ENCODE results near the gene IGFN1.

IGFN1 gene

DNA sequence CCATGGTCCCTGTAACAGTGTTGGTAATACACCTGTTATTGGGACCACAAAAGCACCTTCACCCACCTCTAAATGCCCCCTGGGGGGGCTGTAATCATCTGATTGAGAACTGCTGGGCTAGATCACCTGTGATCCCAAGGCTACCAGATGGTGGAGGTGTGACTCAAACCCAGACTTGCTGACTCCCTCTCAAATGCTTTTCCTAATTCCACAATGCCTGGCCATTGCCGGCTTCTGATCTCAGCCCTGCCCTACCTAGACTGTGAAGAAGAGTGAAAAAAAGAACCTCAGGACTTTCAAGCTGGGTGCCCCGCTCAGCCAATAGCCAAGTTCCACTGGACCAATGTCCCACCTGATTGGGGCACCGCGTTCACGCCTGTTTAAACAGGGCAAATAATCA, 45.9 kb upstream of the IGFN1 start:
- Histone ChIP-seq H3K27me3 (ENCODE audit: insufficient read depth, insufficient read length) (no peaks in the 10 kb centered on the region), H3K9me3 (ENCODE audit: insufficient read depth, low read length) (no peaks in the 10 kb centered on the region), H3K36me3 (ENCODE audit: insufficient read depth, insufficient read length, low read length) (peaks cover 100% of the 10 kb centered on the region), H3K4me3 (ENCODE audit: insufficient read length, low read depth) (no peak overlapping the region), H3K9ac (ENCODE audit: insufficient read length, low read depth) (no peak overlapping the region), H3K4me1 (ENCODE audit: insufficient read depth, insufficient read length) (peaks cover 3% of the 10 kb centered on the region)
- no peak for DNase-seq (ENCODE audit: low read depth, low spot score)
- TF ChIP-seq SUZ12 (IDR thresholded peaks at IDR 0.05; ENCODE audit: extremely low read depth, insufficient read depth, insufficient read length): no peak
- no peak for TF ChIP-seq YY1 (IDR thresholded peaks at IDR 0.05; ENCODE audit: insufficient read depth, insufficient read length)
- TF ChIP-seq ZNF274 (IDR thresholded peaks at IDR 0.05; ENCODE audit: low read depth, low read length): no peak

DNA sequence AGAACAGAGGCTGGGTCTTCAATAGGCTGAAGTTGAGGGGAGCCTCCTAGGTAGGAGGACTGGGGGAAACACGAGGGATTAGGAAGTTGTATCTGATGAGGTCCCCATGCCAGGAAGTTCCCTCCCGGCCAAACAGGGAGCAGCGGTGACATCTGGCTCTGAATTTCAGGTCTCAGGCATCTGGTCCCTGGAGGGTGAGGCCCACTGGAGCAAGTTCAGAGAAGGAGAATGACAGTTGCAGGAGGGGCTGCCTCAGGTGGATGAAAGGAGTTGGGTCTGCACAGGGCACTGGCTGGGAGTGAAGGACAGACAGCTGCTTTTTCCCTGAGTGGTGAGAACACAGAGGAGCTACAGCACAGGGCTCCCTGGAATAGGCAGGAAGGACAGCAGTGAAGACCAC, 45.5 kb upstream of the IGFN1 start:
- H3K4me1 ChIP-seq (ENCODE audit: insufficient read depth, insufficient read length): peaks cover 3% of the 10 kb centered on the region
- no peaks in the 10 kb centered on the region for H3K9me3 ChIP-seq (ENCODE audit: insufficient read depth, low read length)
- no peak overlapping the region for H3K9ac ChIP-seq (ENCODE audit: insufficient read length, low read depth)
- no peaks in the 10 kb centered on the region for H3K27me3 ChIP-seq (ENCODE audit: insufficient read depth, insufficient read length)
- DNase-seq (ENCODE audit: low read depth, low spot score): no peak
- no peak for TF ChIP-seq ZNF274 (IDR thresholded peaks at IDR 0.05; ENCODE audit: low read depth, low read length)
- no peak for TF ChIP-seq YY1 (IDR thresholded peaks at IDR 0.05; ENCODE audit: insufficient read depth, insufficient read length)
- TF ChIP-seq SUZ12 (IDR thresholded peaks at IDR 0.05; ENCODE audit: extremely low read depth, insufficient read depth, insufficient read length): no peak
- peaks cover 100% of the 10 kb centered on the region for H3K36me3 ChIP-seq (ENCODE audit: insufficient read depth, insufficient read length, low read length)
- no peak overlapping the region for H3K4me3 ChIP-seq (ENCODE audit: insufficient read length, low read depth)

DNA sequence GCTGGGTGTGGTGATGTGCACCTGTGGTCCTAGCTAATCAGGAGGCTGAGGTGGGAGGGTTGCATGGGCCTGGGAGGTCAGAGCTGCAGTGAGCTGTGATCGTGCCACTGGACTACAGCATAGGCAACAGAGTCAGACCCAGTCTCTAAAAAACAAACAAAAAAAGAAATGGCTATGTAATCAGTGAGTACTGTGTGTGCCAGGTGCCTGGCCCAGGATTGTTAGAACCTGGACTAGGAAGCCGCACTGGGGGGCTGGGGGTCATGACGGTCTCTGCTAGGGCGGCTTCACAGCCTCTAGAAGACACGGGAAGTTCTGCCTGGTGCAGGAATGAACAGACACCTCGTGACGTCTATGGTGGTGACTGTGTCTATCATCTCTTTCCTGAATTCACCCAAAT, 44.8 kb upstream of the IGFN1 start:
- TF ChIP-seq ZNF274 (IDR thresholded peaks at IDR 0.05; ENCODE audit: low read depth, low read length): no peak
- TF ChIP-seq YY1 (IDR thresholded peaks at IDR 0.05; ENCODE audit: insufficient read depth, insufficient read length): no peak
- no peak for TF ChIP-seq SUZ12 (IDR thresholded peaks at IDR 0.05; ENCODE audit: extremely low read depth, insufficient read depth, insufficient read length)
- H3K4me3 ChIP-seq (ENCODE audit: insufficient read length, low read depth): no peak overlapping the region
- H3K36me3 ChIP-seq (ENCODE audit: insufficient read depth, insufficient read length, low read length): peaks cover 100% of the 10 kb centered on the region
- no peaks in the 10 kb centered on the region for H3K27me3 ChIP-seq (ENCODE audit: insufficient read depth, insufficient read length)
- H3K4me1 ChIP-seq (ENCODE audit: insufficient read depth, insufficient read length): peaks cover 3% of the 10 kb centered on the region
- DNase-seq (ENCODE audit: low read depth, low spot score): no peak
- no peak overlapping the region for H3K9ac ChIP-seq (ENCODE audit: insufficient read length, low read depth)
- no peaks in the 10 kb centered on the region for H3K9me3 ChIP-seq (ENCODE audit: insufficient read depth, low read length)

DNA sequence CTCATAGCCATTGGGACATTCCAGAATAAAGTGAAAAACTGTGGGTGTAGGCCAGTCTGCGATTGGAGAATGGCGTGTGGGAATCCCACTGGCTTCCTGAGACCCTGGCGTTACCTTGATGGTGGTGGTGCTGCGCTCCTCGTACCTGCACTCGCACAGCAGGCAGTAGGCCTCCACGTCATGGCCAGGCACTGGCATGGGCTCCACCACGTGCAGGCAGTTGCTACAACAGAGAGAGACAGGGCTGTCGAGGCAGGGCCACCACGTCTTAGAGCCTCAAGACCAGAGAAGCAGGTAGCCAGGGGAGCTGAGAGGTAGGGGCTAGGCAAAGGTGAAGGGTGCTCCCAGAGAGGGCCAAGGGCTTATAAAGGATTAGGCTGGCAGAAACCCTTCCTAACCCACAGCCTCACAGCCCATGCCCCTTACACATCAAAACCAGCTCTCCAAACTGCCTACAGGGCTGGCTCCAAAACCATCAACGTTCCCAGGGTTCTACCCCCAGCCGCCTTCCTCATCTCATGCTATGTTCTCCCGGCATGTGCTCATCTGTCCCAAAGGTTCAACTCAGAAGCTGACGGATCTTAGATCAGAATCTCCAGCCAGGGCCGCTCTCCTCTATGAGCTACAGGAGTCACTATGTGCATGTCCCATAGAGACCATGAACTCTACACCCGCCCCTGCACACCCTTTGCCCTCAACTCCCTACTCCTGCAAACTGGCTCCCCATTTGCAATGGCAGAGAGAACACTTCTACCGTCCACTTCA, 43.8 kb upstream of the IGFN1 start:
- TF ChIP-seq ZNF274 (IDR thresholded peaks at IDR 0.05; ENCODE audit: low read depth, low read length) (no peak), YY1 (IDR thresholded peaks at IDR 0.05; ENCODE audit: insufficient read depth, insufficient read length) (no peak), SUZ12 (IDR thresholded peaks at IDR 0.05; ENCODE audit: extremely low read depth, insufficient read depth, insufficient read length) (no peak)
- Histone ChIP-seq H3K4me1 (ENCODE audit: insufficient read depth, insufficient read length) (peaks cover 3% of the 10 kb centered on the region), H3K9me3 (ENCODE audit: insufficient read depth, low read length) (no peaks in the 10 kb centered on the region), H3K27me3 (ENCODE audit: insufficient read depth, insufficient read length) (no peaks in the 10 kb centered on the region), H3K4me3 (ENCODE audit: insufficient read length, low read depth) (no peak overlapping the region), H3K36me3 (ENCODE audit: insufficient read depth, insufficient read length, low read length) (peaks cover 100% of the 10 kb centered on the region), H3K9ac (ENCODE audit: insufficient read length, low read depth) (no peak overlapping the region)
- DNase-seq (ENCODE audit: low read depth, low spot score): no peak

DNA sequence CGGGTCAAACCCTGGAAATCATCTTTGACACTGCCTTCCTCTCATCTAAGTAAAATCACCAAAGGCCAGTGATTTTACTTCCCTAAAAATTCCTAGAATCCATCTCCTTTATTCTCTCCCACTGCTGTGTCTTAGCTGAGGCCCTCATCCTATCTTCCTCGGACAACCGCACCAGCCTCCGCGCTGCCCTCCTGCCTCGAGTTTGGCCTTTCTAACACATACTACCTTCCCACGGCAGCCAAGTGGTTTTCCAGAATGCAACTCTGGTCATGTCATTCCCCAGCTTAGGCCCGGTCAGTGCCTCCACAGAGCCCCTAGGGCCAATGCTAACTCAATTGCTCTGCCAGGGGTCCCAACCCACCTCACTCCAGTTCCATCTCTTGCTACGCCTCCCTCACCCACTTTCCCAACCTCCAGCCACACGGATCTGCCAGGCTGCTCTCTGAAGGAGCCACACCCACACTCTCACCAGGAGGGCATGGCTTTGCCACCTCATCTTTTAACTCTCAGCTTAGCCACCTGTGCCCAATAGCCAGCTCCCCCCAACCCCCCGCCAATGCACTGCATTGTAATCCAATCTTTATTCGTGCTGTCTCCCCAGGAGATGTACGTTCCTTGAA, 43.1 kb upstream of the IGFN1 start:
- no peak overlapping the region for H3K9ac ChIP-seq (ENCODE audit: insufficient read length, low read depth)
- no peak for TF ChIP-seq YY1 (IDR thresholded peaks at IDR 0.05; ENCODE audit: insufficient read depth, insufficient read length)
- TF ChIP-seq SUZ12 (IDR thresholded peaks at IDR 0.05; ENCODE audit: extremely low read depth, insufficient read depth, insufficient read length): no peak
- no peak for TF ChIP-seq ZNF274 (IDR thresholded peaks at IDR 0.05; ENCODE audit: low read depth, low read length)
- no peaks in the 10 kb centered on the region for H3K9me3 ChIP-seq (ENCODE audit: insufficient read depth, low read length)
- peaks cover 100% of the 10 kb centered on the region for H3K36me3 ChIP-seq (ENCODE audit: insufficient read depth, insufficient read length, low read length)
- H3K27me3 ChIP-seq (ENCODE audit: insufficient read depth, insufficient read length): no peaks in the 10 kb centered on the region
- DNase-seq (ENCODE audit: low read depth, low spot score): no peak
- H3K4me1 ChIP-seq (ENCODE audit: insufficient read depth, insufficient read length): peaks cover 3% of the 10 kb centered on the region
- H3K4me3 ChIP-seq (ENCODE audit: insufficient read length, low read depth): no peak overlapping the region

DNA sequence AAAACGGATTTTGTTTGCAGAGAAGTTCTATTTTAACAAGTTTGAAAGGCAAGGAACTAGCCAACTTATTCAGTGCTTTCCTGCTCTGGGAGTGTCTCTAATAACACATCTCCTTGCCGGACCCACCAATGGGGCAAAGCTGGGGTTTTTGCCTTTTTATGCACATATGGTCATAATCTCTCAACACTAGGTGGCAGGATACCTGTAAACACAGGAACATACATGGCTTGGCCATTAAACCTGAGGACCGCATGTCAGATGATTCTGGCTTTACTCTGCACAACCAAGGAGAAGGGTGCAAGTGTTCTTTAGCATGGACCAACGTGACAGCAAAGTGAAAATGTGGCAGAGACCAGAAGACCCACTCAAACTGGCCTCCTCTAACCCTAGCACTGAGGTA, 41.2 kb upstream of the IGFN1 start:
- Histone ChIP-seq H3K9ac (ENCODE audit: insufficient read length, low read depth) (no peak overlapping the region), H3K36me3 (ENCODE audit: insufficient read depth, insufficient read length, low read length) (peaks cover 90% of the 10 kb centered on the region), H3K4me3 (ENCODE audit: insufficient read length, low read depth) (no peak overlapping the region), H3K27me3 (ENCODE audit: insufficient read depth, insufficient read length) (no peaks in the 10 kb centered on the region), H3K9me3 (ENCODE audit: insufficient read depth, low read length) (no peaks in the 10 kb centered on the region), H3K4me1 (ENCODE audit: insufficient read depth, insufficient read length) (peaks cover 3% of the 10 kb centered on the region)
- no peak for DNase-seq (ENCODE audit: low read depth, low spot score)
- TF ChIP-seq ZNF274 (IDR thresholded peaks at IDR 0.05; ENCODE audit: low read depth, low read length) (no peak), YY1 (IDR thresholded peaks at IDR 0.05; ENCODE audit: insufficient read depth, insufficient read length) (no peak), SUZ12 (IDR thresholded peaks at IDR 0.05; ENCODE audit: extremely low read depth, insufficient read depth, insufficient read length) (no peak)
